ENCODE data around the gene ADGRG3.

Gene ADGRG3

DNA sequence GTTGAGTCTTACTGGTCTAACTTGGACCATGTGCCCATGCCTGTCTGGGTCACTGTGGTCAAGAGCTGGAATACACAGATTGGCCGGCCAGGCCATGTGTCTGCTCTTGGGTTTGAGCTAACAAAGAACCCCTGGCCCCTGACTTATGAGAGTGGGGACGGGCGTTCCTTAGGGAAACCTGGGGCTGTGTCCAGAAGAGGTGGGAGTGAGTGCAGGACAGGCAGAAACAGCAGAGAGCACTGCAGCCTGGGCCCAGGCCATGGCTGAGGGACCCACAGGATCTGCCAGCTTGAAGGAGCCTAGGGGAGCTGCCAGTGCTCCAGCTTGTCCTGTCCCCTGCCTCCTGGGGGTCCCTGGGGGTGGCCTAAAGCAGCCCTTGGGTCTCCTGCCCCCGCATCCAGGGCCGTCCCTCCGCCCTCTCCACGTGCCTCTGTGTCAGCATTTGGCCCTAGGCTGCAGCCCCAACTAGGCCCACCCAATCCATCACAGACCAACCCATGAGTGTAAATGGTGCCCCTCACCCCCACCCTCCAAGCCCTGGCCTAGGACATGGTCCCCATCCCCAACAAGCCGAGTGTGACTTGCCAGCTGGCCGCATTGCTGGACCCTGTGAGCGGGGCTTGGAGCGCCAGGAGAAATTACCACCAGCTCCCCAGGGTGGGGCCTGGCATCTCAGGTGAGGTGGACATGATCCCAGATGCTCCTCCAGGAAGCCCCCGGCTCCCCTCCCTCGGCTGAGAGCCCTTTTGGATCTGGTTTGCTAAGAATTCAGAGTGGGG, 14.0 kb downstream of the ADGRG3 start:
- DNase-seq, result no peak

GRCh38 chr16:57682809-57683635, 14.9 kb downstream of the ADGRG3 start:
- no peak for DNase-seq

DNA sequence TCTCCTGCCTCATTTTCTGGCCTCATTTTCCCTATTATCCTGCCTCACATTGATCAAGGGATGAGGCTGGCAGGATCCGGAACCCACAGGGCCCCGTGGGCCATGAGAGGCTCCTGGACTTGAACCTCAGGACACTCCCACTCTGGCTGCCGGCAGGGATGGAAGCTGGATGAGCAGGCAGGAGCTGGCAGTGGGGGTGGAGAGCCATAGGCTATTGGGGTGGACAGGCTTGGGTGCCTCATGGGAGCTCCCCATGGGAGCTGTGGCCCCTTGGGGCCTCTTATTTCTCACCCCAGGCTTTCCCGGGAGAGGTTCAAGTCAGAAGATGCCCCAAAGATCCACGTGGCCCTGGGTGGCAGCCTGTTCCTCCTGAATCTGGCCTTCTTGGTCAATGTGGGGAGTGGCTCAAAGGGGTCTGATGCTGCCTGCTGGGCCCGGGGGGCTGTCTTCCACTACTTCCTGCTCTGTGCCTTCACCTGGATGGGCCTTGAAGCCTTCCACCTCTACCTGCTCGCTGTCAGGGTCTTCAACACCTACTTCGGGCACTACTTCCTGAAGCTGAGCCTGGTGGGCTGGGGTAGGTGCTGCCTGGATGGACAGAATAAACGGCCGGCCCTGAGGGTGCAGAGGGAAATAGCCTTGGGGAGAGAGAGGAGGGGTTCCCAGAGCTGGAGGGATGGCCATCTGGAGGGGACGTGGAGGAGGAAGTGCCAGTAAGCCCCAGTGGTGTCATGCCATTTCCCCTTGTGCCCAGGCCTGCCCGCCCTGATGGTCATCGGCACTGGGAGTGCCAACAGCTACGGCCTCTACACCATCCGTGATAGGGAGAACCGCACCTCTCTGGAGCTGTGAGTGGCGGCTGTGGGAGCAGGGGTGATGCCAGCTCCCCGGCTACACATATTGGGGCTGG, 15.8 kb downstream of the ADGRG3 start:
- no peak for DNase-seq

- DNase-seq, result no peak
Measured at GRCh38 chr16:57684626-57685358, 16.7 kb downstream of the ADGRG3 start.

DNA sequence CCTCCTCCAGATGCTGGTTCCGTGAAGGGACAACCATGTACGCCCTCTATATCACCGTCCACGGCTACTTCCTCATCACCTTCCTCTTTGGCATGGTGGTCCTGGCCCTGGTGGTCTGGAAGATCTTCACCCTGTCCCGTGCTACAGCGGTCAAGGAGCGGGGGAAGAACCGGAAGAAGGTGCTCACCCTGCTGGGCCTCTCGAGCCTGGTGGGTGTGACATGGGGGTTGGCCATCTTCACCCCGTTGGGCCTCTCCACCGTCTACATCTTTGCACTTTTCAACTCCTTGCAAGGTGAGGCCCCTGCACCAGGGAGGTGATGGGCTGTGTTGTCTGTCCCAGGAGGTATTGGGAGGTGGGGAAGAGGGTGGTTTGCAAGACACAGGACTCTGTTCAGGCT, 17.5 kb downstream of the ADGRG3 start:
- no peak for DNase-seq

DNA sequence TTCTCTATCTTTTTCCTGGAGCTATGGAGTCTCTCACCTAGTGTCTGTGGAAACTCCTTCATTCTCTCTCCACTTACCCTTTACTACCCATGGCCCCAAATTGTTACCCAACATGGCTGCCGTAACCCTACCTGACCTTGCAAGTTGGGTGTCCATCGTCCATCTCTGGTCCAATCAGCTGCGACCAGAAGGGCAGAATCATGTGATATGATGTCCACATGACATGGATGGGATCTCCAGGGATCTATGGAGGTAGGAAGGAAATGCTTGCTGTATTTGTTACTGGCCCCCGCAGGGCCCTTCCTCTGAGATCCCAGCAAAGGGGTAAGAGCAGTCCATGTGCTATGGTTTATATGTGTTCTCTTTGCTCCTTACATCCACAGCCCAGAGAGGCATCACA, 18.5 kb downstream of the ADGRG3 start:
- DNase-seq, result no peak

DNA sequence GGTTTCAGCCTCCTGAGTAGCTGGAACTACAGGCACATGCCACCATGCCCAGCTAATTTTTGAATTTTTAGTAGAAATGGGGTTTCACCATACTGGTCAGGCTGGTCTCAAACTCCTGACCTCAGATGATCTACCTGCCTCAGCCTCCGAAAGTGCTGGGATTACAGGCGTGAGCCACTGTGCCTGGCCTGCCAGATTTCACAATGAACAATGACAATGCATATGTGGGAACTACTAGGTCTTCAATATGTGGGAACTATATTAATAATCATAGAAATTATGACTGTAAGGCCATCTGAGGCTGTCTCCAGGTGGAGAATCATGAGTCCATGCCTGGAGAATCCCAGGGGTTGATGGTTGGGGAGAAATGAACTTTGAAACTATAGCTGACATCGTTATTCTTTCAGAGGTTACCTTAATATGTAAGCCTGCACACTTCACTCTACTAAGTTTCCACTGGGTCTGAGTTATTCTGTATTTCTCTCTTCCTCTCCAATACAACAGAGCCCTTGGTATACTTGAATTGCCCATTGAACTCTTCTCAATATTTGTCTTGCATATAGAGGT, 19.3 kb downstream of the ADGRG3 start:
- DNase-seq, result no peak

DNA sequence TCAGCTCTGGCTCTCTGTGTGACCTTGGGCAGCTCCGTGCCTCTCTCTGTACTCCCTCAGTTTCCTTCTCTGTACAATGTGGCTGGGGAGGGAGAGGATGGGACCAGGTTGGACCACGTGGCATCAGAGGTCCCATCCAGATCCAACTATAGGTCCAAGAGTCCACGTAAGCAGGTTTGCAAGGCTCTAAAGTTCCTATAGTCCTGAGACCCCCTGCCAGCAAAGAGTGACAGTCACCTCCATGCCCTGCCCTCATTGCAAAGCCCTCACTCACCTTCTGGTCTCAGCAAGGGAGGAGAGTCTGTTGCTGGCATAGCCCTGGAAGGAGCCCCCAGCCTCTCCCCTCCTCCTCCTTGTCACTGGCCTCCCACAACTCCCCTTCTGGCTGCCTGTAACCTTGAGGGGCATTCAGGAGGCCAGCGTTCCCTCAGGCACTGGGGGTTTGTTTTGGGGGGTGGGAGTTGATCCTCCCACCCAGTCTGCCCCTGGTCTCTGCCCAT, 20.4 kb downstream of the ADGRG3 start:
- DNase-seq, result no peak

DNA sequence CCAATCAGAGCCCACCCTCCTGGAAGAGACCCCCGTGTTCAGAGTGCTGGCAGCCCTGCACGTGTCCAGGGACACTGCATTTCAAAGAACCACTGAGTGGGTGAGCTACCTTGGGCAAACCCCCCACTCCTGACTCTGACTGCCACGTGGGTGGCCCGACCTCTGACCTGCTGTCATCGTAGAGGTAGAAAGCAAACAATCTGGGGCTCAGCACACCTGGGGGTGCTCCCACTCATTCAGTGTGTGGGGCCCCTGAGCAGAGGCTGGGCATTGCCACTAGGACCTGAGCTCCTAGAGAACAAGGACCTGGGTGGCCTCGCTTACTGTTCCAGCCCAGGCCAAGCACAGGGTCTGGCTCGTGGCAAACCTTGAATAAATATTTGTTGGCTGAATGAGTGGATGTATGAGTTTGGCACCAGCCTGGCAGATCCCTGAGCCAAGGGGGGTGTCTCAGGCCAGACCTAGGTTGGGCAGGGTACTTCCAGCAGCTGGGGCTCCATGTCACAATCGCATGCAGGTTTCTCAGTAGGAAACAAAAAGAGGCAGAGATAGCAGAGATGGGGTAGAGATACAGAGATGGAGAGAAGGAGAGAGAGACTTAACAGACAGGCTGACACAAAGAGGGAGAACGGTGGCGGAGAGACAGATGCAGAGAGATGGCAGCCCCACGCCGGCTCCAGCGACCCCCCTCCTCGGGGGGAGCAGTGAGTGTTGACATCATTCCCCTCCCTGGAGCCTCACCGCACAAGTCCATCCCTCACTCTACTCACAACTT, 21.1 kb downstream of the ADGRG3 start:
- no peak for DNase-seq

GRCh38 chr16:57689762-57690558, 21.9 kb downstream of the ADGRG3 start:
- no peak for DNase-seq

- DNase-seq, result no peak
Measured at GRCh38 chr16:57690782-57691471, 22.8 kb downstream of the ADGRG3 start.

- no peak for DNase-seq
Measured at GRCh38 chr16:57692636-57693035, 24.5 kb downstream of the ADGRG3 start.

GRCh38 chr16:57693550-57693949, 25.4 kb downstream of the ADGRG3 start:
- no peak for DNase-seq

GRCh38 chr16:57694231-57694724, 26.2 kb downstream of the ADGRG3 start:
- DNase-seq, result no peak

DNA sequence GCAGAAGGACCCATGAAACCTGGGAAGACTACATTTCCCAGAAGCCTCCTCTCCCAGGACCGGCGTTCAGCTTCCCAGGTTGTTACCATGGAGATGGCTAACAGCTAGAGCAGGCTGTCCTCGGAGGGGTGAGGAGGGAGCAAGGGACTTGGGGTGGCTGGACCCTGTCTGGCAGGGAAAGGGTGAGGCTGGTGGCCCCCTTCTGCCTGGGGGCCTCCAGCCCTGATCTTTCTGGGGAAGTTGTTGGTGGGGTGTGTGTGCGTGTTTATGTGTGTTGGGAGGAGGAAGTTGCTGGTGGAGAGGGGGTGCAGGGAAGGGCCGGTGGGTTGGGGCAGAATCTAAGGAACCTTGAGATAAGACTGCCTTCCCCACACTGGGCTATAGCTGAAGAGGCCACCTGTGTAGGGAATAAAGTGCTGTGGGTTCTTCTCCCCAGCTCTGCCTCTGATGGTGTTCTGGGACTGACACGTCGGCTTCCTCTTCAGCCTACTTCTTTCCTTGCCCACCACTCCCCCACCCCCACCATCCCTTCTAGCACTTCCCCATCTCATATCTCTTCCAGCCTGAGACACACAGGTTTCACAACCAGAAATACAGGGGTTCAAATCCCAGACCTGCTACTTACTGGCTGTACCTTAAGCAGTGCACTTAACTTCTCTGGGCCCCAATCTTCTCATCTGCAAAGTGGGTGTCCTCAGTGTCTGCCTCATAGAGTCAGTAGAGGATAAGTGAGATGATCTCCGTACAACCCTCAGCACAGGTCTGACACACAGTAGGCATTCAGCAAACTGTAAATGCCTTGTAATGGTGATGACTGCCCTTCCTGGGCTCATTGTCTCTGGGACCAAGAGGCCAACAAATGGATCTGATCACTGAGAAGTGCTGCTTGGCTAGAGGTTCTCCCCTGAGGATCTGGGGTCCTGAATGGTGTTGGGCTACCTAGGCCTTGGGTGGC, 26.9 kb downstream of the ADGRG3 start, which contains the start of gene DRC7:
Gene DRC7 (plus strand): TSS at position 82 of the 955 bp plus-strand sequence. CDS start 3,144 bp downstream, outside the sequence.
- peak; percentile 13 to 34 for DNase-seq

DNA sequence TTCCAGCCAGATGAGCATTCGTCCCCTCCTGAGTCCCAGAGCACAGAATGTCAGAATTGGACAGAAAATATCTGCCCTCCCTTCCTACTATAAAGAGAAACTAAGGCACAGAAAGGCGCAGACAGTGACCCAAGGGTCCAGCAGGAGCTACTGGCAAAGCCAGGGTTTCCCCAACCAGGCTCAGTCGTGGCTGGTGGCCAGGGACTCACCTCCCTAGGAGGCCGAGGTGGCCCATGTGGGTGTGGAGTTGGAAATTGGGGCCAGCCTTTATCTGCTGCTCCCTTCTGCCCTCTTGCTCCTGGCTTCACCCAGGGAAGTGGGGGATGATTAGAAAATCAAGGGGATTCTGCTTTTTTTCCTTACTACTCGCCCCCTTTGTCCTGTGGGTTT, 27.6 kb downstream of the ADGRG3 start:
- no peak for DNase-seq

DNA sequence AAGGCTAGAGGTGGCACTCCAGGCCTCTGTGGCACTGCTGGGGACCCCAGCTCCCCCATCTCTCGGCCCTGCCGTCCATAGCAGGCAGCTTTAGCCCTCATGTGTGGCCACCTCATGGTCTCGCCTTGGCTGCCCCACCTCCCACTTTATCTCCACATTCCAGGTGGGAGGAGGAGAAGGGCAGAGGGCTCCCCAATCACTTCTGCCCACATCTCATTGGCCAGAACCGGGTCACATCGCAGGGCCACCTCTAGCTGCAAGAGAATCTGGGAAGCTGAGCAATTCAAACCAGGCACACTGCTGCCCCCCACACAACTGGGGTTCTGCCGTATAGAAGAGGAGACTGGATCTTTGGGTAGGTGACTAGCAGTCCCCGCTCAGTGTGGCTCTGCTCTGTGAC, 28.1 kb downstream of the ADGRG3 start:
- no peak for DNase-seq

Measured in SW 1271 (cell line).